GM19463 (cell line): Measurements from ENCODE around the gene NPY4R2.
"Not testable (repeated sequence)": the region's sequence is repeated elsewhere in the genome, so short reads cannot be mapped to it uniquely, and the experiment has no call there.

Experiments used
- ATAC-seq: cut with Tn5 transposase; IDR thresholded peaks from one replicate; pipeline ENCODE4 v1.9.1; 2021; ENCODE audit warnings: mild to moderate bottlenecking, moderate library complexity; ENCODE audit not compliant: unreplicated experiment

NPY4R2 gene, protein sequence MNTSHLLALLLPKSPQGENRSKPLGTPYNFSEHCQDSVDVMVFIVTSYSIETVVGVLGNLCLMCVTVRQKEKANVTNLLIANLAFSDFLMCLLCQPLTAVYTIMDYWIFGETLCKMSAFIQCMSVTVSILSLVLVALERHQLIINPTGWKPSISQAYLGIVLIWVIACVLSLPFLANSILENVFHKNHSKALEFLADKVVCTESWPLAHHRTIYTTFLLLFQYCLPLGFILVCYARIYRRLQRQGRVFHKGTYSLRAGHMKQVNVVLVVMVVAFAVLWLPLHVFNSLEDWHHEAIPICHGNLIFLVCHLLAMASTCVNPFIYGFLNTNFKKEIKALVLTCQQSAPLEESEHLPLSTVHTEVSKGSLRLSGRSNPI

DNA sequence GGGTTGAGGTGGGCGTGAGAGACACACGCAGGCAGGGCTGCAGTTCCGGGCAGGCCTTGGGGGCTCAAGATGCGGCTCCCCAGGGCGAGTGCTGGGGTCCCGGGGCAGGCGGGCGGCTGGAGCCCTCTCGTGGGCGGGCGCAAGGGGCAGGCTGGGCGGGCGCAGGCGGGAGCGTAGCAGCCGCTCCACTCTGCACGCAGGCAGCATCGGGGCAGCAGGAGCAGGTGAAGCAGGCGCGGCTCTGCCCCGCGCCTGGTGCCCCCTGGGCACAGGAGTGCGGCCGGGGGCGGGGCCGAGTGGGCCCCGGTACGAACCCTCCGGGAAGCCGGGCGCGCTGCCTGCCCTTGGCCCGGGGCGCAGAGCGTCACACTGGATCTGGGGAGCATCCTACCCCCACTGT, at the start of gene NPY4R2:
Gene NPY4R2, plus strand, starts transcription at position 188 of the 400 bp plus-strand sequence. CDS start 3,326 bp downstream, outside the sequence.
- ATAC-seq: not testable (repeated sequence)

DNA sequence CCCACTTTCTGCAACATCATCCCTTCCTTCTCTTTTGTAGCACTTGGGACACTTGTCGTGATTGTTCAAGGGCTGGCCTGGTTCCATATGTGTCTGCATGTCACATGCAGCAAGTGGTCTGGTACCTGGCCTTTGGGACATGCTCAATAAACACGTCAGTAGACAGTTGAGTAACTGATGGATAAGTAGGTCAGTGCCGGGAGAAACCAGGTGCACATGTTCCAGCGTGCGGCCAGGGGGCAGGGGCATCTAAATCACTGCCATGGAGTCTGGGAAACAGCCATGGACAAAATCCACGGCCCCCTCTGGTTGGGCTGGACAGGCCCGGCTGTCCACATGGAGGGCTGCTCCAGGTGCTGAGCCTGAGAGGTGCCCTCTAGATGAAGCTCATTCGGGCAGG, 47.6 kb upstream of the NPY4R2 start:
- ATAC-seq: not testable (repeated sequence)

DNA sequence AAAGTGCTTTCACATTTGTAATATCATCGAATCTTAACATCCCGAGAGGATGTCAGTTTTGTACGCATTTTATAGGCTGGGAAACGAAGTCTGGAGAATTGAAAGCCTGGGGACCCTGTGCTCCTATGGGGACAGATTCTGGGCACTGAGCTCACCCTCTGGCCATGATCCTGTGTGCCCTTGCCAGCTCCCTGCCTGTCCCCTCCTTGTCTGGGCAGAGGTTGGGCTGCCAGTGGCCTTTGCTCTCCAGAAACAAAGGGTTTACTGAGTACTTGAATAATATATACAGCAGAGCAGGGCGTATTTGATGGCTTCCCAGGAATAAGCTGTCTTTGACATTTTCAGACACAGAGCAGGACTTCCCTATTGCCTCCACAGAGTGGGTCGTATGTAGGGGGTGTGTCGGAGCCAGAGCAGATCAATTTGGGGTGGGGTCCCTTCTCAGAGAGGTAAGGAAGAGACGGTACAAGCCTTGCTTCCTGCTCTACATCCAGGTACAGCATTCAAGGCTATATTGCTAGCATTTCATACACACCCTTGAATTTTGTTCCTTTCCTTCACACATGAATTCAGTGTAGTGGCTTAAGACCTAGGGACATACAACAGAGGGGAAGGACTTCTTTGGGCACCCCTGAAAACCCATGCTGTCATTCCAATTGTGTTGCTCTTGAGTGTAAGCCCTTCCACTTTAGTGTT, 46.8 kb upstream of the NPY4R2 start:
- not testable (repeated sequence) for ATAC-seq

DNA sequence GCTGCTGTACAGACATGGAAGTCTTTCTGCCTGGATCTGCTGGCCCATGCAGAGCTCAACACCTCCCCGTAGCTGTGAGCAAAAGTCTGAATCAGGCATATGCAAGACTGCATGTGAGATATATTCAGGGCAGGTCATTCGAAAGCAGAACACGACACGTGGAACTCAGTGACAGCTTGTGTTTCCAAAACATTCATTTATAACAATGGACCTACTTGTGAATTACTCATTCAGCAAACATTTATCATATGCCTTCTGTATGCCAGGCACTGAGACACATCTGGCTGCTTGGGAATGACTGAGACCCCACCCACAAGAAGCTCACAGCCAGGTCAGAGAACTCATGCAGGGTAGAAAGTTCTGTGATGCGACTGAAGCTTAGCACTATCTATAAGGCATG, 46.2 kb upstream of the NPY4R2 start:
- ATAC-seq: not testable (repeated sequence)

DNA sequence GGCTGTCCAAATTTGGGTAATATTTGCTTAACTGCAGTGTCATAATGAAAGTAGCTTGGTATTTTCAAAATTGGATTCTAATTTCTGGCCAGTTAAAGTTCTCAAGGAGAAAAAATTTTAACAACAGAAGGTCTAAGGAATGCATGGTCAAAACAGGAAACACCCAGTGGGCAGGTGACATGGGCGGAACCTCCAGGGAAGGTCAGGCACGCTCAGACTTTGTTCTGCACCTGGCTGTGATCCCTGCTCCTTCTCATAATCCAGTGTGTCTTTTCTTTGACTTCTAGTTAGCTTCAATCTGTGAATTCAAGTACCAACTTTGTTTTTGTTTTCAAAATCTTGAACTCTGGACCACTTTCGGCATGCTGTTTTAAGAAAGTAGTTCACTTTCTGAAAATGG, 34.2 kb upstream of the NPY4R2 start:
- ATAC-seq: not testable (repeated sequence)

DNA sequence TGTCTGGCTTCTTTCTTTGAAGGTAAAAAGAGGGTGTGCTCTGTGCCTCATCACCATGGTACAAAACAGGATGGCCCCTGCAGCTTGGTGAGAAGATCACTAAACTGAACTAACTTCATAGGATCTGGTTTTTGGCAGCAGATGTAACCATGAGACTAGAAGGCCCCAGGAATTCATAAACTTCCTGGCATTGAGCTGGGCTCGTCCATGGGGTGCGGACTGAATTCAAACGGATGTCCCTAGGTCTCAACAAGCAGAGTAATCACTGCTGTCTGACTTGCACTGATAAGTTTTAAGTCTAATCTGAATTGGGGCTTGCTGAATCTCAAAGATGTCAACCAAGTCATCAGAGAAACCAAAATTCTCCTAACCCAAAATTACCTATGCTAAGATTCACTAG, 33.5 kb upstream of the NPY4R2 start:
- not testable (repeated sequence) for ATAC-seq

DNA sequence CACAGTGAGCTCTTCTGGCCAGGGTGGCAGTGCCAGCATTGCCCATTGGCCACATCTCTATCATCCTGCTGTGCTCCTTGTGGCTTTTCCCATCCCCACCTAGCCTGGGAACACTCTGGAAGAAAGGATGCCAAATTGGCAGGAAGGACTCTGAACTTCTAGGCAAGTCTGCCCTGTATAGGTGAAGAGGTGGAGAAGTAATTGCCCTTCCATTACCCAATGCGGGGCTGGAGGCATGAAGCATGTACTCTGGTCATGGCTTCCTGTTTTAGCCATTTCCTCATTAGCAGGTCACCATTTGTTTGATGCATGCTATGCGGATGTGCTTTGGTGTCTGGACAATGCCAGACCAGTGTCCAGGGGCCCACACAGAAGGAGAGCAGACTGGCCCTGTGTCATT, 32.1 kb upstream of the NPY4R2 start:
- ATAC-seq: not testable (repeated sequence)

DNA sequence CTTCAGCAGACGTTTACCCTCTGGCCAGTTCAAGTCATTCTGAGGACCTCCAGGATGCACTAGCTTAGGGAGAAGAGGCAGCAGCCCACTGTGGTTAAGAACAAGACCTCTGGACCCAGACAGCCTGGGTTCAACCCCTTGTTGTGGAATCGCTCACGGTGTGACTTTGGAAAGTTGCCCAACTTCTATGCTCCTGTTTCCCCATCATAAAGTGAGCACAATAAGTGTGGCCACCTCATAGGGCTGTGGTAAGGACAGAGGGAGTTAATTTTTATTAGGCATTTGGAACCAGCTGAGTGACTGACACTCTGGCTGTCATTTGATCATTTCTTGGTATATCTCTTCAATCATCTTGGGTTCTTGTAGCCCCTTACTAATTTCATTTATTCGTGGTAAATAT, 31.6 kb upstream of the NPY4R2 start:
- ATAC-seq: not testable (repeated sequence)

DNA sequence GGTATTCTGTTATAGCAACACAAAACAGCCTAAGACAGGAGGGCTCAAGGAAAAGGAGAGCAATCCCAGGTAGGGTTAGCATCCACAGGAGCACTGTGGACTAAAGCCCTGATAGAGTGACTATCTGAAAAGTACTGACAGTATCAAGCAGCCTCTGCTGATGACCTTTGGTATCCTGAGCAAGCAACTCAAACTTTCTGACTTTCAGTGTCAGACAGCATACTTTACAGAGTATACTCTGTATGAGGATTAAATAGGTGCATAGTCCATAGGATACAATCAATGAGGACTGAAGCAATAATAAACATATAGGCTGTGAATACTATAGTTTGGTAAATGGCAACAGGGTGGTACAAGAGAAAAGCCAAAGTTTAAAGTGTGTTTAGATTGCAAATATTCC, 27.7 kb upstream of the NPY4R2 start:
- ATAC-seq: not testable (repeated sequence)

DNA sequence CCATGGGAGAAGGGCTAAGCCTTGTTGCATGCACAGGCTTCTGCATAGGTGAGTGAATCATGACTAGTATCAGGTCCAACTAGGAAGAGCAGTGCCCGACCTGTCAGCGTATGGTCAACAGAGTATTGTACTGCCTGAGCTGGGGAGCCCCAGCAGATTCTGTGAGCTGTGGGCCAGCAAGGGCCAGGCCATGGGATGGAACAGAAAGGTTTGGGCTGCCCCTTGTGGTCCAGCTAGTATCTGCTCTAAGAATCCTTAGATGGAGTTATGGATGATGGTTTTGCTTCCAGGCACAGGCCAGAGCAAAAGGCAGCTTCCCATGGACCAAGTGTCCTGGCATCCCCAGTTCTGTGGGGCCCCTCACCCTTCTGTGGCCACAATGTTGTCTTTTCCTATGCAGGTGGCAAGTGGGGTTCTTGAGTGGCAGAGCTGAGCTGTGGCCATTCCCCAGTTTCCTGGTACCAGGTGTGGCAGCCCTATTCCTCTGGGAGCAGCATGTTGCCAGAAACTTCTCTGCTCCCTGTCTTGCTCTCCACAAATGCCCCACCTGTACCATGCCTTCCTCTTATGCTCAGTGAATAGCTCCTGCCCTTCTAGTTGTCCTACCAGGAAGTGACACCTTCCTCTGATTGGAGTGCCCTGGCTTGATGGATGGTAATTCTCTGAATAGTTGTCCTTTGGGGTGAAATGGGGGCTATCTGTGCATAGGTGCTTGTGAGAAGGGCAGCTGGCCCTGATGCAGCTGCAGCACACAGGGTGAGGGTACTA, 25.8 kb upstream of the NPY4R2 start:
- not testable (repeated sequence) for ATAC-seq

DNA sequence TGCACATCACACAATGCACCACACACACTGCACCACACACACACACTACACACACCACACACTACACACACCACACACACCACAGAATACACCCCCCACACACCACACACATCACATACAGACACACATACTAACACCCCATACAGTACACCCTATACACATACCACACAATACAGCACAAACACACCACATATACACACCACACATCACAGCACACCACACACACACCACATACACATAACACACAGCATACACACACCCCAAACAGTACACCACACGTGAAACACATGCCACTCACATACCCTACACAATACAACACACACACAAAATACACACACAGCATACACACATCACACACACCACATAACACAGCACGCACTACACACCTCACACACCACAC, 23.9 kb upstream of the NPY4R2 start:
- not testable (repeated sequence) for ATAC-seq

DNA sequence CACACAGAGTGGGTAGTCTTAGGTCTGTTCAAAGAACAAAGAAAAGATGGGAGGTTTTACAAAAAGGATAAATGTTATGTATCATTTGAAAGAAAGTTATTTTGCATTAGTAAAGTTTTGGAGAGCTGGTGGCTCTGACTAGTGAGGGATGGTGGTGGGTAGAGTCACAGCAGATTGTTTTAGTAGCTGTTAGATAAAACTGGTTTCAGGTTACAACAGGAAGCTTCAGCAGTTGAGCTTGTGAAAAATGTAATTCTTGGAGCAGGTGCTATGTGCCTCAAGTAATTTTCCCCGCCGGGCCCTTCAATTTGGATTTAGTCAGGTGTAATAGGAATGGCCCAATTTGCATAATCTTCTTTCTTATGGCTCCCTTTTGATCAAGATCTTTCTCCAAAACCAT, 20.6 kb upstream of the NPY4R2 start:
- ATAC-seq: not testable (repeated sequence)

DNA sequence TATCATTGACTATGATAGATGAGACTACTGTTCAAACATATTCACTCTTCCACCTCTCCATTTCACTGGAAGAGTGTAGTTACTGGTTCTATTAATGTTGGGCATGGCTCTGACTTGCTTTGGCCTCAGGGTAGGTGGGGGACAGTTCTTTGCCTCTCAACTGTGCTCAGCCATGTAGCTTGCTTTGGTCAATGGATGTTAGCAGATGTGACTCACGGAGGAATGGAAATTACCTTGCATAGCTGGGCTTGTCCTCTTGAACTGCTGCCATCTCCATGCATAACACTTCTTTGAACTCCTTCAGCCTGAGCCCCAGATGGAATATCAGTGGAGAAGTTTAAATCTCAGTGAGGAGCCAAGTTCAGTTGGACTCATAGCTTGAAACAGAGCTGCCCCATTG, 9.1 kb upstream of the NPY4R2 start:
- not testable (repeated sequence) for ATAC-seq

DNA sequence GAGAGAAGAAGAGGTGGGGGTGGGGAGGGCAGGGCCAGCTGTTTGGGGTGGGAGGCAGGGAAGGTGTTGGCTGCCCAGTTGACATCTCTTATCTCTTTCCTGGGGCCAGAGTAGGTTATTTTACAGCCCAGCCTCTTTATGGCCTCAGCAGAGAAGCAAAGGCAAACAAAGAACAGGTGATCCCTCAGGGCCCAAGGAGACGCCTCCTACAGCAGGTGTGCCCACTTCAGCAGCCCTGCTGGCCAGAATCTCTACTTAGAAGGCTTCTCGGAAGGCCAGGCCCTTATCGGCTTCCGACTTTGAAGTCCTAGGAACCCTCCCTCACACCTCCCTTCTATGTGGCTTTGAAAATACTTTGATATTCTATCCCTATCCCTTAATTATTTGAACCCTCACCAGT, 8.0 kb upstream of the NPY4R2 start:
- ATAC-seq: not testable (repeated sequence)

DNA sequence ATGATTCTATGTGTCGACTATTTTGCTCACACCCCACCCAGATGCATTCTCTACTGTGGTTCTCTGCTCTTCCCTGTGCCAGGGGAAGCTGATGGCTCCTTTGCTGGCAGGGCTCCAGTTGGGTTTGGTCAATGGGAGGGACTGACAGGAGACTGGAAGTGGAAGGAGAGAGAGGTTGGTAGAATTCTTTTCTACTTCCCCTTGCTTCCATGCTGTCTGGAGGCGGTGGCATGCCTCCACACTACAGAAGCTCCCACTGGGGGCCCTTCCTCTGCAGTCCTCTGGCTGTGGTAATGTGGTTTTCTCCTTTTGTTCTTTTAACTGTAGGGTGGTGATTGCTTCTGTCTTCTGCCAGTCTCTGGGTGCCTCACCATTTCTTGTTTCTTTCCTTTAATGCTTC, 4.4 kb upstream of the NPY4R2 start:
- not testable (repeated sequence) for ATAC-seq

DNA sequence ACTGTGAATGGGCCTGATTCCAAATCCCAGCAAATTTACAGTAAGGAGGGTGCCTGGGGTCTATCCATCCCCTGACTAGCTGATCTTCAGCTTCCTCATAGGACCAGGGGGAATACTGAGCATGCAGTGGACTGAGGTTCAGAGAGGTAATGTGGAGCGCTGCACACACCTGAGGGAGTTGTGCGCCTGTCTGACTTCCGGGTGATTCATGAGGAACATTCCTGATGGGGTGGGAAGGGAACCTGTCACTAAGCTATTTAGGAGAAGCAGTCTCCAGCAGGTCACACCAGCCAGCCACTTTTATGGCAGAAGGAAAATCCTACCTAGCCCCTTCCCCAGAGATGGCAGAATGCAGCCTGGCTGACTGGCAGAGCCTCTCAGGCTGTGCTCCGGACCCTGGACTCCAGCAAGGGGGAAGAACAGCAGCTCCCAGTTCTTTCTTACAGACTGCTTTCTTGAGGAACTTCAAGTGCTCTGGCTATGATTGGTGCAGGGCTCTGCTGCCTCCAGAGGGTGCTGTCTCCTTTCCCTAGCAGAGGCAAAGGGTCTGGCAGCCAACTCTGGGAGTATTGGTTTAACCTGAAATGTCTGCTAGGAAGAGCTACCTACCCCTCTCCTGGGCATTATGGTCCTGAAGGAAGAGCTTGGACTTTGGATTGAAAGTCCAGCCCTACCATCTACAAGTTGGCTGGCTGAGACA, 2.5 kb upstream of the NPY4R2 start:
- ATAC-seq: not testable (repeated sequence)

DNA sequence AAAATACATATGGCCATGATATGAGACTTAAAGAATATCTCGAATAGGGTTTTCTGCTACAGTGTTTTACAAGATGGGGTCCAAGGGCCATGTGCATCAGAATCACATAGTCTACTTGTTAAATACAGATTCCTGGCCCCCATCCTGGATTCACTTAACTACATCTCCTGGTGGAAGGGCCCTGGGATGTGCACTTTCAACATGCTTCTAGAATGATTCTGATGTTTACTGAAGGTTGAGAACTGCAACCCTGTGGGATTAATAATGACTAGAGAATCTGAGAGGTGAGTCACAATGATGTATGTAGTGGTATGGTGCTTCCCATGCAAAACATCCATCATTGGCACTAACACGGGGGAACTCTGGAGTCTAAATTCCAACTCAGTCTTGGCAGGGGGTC, 2.1 kb downstream of the NPY4R2 start:
- ATAC-seq: not testable (repeated sequence)

DNA sequence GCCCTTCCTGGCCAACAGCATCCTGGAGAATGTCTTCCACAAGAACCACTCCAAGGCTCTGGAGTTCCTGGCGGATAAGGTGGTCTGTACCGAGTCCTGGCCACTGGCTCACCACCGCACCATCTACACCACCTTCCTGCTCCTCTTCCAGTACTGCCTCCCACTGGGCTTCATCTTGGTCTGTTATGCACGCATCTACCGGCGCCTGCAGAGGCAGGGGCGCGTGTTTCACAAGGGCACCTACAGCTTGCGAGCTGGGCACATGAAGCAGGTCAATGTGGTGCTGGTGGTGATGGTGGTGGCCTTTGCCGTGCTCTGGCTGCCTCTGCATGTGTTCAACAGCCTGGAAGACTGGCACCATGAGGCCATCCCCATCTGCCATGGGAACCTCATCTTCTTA, 4.0 kb downstream of the NPY4R2 start:
- not testable (repeated sequence) for ATAC-seq

DNA sequence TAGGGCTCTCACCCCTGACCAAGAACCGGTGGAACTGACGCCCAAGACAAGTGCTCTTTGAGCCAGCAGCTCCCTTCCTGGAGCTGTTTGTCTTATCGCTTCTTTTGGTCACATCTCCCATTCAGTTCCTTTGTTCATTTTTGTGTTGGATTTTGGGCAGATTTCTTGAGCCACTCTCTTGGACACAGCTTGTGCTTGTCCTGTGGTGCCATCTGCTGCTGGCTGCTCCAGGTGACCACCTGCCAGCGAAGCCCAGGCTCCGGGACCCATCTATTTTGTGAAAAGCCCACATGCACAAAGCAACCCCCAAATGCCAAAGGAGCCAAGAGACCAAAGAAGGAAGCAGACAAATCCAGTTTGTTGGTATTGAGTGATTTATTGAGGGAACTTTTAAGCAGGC, 6.2 kb downstream of the NPY4R2 start:
- ATAC-seq: not testable (repeated sequence)

DNA sequence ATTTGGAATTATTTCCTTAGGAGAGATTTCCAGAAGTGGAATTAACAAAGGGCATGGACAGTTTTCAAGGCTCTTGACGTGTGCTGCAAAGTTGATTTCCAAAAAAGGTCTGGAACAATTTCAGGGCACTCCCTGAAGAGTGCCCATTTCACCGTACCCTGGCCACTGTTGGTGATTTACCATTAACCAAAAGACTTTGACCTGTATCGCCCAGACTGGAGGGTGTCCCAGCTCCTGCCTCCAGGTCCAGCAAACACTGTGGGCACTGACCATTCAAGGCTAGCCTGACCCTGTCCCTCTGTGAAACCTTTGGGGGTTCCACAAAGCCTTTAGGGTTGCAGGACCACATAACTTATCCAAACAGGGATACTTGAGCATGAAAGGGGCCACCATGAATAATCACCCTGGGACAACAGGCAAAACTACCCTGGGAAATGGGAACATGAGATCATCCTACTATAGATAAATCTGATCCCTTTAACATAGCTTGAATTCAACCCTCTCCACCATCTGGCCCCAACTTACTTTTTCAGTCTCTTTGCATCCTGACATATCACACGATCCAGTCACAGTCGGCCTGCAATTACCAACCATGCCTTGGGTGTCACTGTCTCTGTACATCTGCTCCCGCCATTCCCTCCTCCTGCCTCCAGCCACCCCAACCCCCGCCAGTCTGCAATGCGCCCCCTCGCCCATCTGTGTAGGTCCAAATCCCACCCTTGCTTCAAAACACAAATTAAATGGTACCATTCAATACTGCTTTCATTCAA, 8.9 kb downstream of the NPY4R2 start:
- ATAC-seq: not testable (repeated sequence)
